ENCODE results near the gene TSNAXIP1. TPM values are rescaled to one million over a fixed set of nuclear protein-coding genes. Genes with fewer than 3 reads are reported as not detected.
"Not testable (repeated sequence)": the region's sequence is repeated elsewhere in the genome, so short reads cannot be mapped to it uniquely, and the experiment has no call there.

Gene TSNAXIP1
- total RNA-seq, 2 donors from 2014 or later = 0.24 to 1.1 TPM

DNA sequence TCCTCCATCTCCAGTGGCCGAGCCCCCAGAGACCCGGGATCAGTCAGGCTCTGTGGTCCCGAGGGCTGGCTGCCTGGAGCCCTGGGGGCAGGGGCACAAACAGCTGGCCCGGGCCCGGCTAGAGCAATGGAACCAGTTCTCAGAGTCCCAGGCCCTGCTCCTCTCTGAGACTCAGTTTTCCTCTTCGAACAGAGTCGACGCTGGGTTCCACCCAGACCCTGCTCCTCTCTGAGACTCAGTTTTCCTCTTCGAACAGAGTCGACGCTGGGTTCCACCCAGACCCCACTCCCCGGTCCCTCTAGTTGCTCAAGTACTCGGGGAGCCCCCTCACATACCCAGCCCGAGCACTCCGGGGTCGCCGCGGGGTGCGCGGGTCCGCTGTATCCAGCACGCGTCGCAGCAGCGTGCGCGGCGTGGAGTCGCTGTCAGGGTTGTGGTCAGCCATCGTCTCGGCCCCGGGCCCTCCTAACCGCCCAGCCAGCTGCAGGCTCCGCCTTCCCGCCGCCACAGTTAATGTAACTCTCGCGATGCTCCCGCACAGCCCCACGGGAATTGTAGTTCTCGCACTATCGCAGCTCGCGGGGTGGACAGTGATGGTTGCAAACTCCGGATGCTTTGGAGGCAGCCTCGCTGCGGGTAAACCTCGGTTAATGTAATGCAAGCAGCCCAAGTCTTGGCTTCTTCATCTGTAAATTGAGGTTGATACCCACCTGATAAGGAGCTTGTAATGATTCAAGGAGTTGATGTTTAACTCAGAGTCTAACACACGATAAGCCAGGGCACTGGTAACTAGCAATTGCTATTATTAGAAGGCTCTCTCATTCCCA, 26.9 kb downstream of the TSNAXIP1 start:
- Mint-ChIP-seq H3K36me3 (no peaks in the 10 kb centered on the region), H3K27me3 (no peaks in the 10 kb centered on the region), H3K4me1 (ENCODE audit: low read depth in 2 of 2) (peaks cover 0 to 12% of the 10 kb centered on the region in 2 donors), H3K27ac (peak overlapping the region; percentile 64 to 85), H3K4me3 (peak overlapping the region; percentile 88), H3K9me3 (no peaks in the 10 kb centered on the region)
- DNase-seq (ENCODE audit: low spot score) (peak; percentile 95), ATAC-seq (peak; percentile 99 to 100)

- Mint-ChIP-seq H3K9me3 (no peaks in the 10 kb centered on the region), H3K27ac (peak overlapping the region; percentile 64 to 85), H3K4me1 (ENCODE audit: low read depth in 2 of 2) (peaks cover 0 to 12% of the 10 kb centered on the region in 2 donors), H3K4me3 (peak overlapping the region; percentile 88), H3K36me3 (no peaks in the 10 kb centered on the region), H3K27me3 (no peaks in the 10 kb centered on the region)
- DNase-seq (ENCODE audit: low spot score) (no peak), ATAC-seq (no peak)
Observed at GRCh38 chr16:67834242-67834614, 27.5 kb downstream of the TSNAXIP1 start.

GRCh38 chr16:67837190-67837589, 30.5 kb downstream of the TSNAXIP1 start:
- H3K27ac Mint-ChIP-seq; ATAC-seq; DNase-seq (ENCODE audit: low spot score); H3K27me3 Mint-ChIP-seq; H3K9me3 Mint-ChIP-seq; H3K4me3 Mint-ChIP-seq; H3K36me3 Mint-ChIP-seq: not testable (repeated sequence)
- peaks cover 6 to 18% of the 10 kb centered on the region in 2 donors for H3K4me1 Mint-ChIP-seq (ENCODE audit: low read depth in 2 of 2)

GRCh38 chr16:67837811-67838210, 31.1 kb downstream of the TSNAXIP1 start:
- H3K27ac Mint-ChIP-seq = no peak overlapping the region
- DNase-seq (ENCODE audit: low spot score) = no peak
- no peak for ATAC-seq
- H3K9me3 Mint-ChIP-seq = no peaks in the 10 kb centered on the region
- H3K36me3 Mint-ChIP-seq = no peaks in the 10 kb centered on the region
- H3K27me3 Mint-ChIP-seq = no peaks in the 10 kb centered on the region
- peaks cover 6 to 15% of the 10 kb centered on the region in 2 donors for H3K4me1 Mint-ChIP-seq (ENCODE audit: low read depth in 2 of 2)
- H3K4me3 Mint-ChIP-seq = no peak overlapping the region

DNA sequence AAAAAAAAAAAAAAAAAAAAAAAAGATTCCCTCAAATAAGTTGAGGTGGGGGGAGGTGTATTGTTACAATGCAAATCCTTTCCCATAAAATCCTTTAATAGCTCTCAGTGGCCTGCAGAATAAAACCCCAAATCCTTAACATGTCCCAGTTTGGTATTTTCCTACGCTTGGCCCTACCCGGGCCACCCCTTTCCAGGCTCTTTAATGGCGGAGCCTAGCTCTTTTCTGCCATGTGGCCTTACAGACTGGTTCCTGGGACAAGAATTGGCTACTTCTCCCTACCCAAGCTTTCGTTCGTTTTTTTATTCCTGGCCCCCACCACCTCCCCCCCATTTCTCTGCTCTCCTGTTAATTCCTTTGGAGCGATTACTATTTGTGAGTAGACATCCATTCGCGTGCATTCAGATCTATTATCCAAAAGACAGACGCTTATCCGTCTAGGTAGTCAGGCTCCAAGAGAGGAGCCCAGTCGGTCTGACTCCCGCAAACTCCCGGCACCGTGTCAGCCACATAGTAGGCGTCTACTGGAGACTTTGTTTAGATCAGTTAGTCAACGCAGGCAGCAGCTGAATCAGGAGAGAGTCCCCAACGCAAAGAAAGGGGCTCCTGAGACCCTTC, 34.6 kb downstream of the TSNAXIP1 start:
- ATAC-seq = no peak
- Mint-ChIP-seq H3K36me3 (no peaks in the 10 kb centered on the region), H3K4me1 (ENCODE audit: low read depth in 2 of 2) (peaks cover 27 to 31% of the 10 kb centered on the region in 2 donors), H3K27me3 (no peaks in the 10 kb centered on the region), H3K9me3 (no peaks in the 10 kb centered on the region), H3K27ac (peak overlapping the region; percentile 86 to 90), H3K4me3 (peak overlapping the region; percentile 92)
- no peak for DNase-seq (ENCODE audit: low spot score)

GRCh38 chr16:67841816-67842508, 35.3 kb downstream of the TSNAXIP1 start, which contains the start of gene THAP11:
Gene THAP11, plus strand, starts transcription at chr16:67842320. Its CDS starts 235 bp downstream, at chr16:67842555.
- Mint-ChIP-seq H3K4me1 (ENCODE audit: low read depth in 2 of 2) (peaks cover 27 to 31% of the 10 kb centered on the region in 2 donors), H3K4me3 (peak within 1 kb of the TSS; percentile 92), H3K36me3 (no peaks in the 10 kb centered on the region), H3K27me3 (no peaks in the 10 kb centered on the region), H3K9me3 (no peaks in the 10 kb centered on the region), H3K27ac (peak within 1 kb of the TSS; percentile 86 to 90)
- peak; percentile 74 to 82 for ATAC-seq
- DNase-seq (ENCODE audit: low spot score) = peak; percentile 93

- H3K4me3 Mint-ChIP-seq = peak overlapping the region; percentile 92
- H3K9me3 Mint-ChIP-seq = no peaks in the 10 kb centered on the region
- H3K27ac Mint-ChIP-seq = peak overlapping the region; percentile 86 to 90
- peak; percentile 29 to 34 for ATAC-seq
- H3K27me3 Mint-ChIP-seq = no peaks in the 10 kb centered on the region
- H3K36me3 Mint-ChIP-seq = no peaks in the 10 kb centered on the region
- peaks cover 27 to 31% of the 10 kb centered on the region in 2 donors for H3K4me1 Mint-ChIP-seq (ENCODE audit: low read depth in 2 of 2)
- DNase-seq (ENCODE audit: low spot score) = peak; percentile 69
Observed at GRCh38 chr16:67842509-67843342, 36.0 kb downstream of the TSNAXIP1 start.

DNA sequence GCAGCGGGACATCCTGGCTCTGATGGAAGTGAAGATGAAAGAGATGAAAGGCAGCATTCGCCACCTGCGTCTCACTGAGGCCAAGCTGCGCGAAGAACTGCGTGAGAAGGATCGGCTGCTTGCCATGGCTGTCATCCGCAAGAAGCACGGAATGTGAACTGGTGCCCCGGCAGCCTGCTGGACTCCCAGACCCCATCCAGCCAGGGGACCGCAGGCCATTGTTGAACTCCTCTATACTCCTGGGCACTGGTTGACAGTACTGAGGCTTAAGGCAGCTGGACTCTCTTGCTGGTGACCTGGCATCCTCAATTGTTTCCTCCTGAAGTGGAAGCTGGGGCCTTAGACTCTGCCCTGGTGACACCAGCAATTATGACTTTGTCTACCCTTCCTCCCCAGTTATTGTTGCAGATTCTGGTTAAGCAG, 36.7 kb downstream of the TSNAXIP1 start:
- ATAC-seq = no peak
- H3K4me3 Mint-ChIP-seq = peak overlapping the region; percentile 92

GRCh38 chr16:67844497-67844896, 37.8 kb downstream of the TSNAXIP1 start:
- Mint-ChIP-seq H3K4me1 (ENCODE audit: low read depth in 2 of 2) (peaks cover 30 to 36% of the 10 kb centered on the region in 2 donors), H3K27ac (no peak overlapping the region), H3K9me3 (no peaks in the 10 kb centered on the region), H3K4me3 (no peak overlapping the region), H3K27me3 (no peaks in the 10 kb centered on the region), H3K36me3 (no peaks in the 10 kb centered on the region)
- no peak for ATAC-seq
- DNase-seq (ENCODE audit: low spot score) = no peak

More for the DNA sequence above, 36.7 kb downstream of the TSNAXIP1 start:
- no peak for DNase-seq (ENCODE audit: low spot score)
- Mint-ChIP-seq H3K36me3 (no peaks in the 10 kb centered on the region), H3K9me3 (no peaks in the 10 kb centered on the region), H3K4me1 (ENCODE audit: low read depth in 2 of 2) (peaks cover 27 to 31% of the 10 kb centered on the region in 2 donors), H3K27me3 (no peaks in the 10 kb centered on the region), H3K27ac (peak overlapping the region; percentile 86 to 90)

DNA sequence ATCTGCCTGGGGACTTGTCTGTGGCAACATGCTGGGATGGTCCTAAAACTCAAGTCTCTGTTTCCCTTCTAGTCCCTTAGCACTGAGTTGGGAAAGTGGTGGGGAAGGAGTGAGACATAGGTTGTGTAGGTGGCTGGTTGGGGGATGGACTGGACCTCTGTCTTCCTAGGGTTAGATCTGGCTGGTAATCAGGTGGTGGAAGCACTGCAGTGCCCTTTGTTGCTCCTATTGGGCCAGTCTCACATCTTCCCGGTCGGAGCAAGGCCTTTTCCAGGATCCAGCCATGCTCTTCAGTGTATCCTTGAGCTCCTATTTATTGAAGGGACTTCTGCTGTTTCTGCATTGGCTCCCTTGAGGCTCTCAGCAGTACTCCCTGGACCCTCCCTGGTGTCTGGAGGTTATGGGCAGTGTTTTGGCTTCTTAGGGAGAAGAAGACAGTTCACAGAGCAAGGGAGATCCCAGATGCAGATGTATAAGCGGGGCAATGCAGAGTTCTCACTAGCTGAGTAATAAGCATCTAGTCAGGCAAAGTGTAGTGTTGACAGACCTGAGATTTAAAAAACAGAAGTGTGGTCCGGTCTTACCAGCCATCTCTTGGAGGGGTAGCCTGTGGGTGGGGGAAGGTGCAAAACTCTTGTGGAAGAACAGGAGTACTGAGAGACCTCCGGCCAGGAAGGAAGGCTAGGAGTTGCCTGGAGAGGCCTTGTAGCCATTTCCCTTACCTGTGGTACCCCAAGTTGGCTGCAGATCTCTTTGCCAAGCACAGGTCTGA, 38.8 kb downstream of the TSNAXIP1 start:
- Mint-ChIP-seq H3K27ac (peak overlapping the region; percentile 95 to 97), H3K4me3 (peak overlapping the region; percentile 95), H3K36me3 (no peaks in the 10 kb centered on the region), H3K27me3 (no peaks in the 10 kb centered on the region), H3K9me3 (no peaks in the 10 kb centered on the region), H3K4me1 (ENCODE audit: low read depth in 2 of 2) (peaks cover 30 to 36% of the 10 kb centered on the region in 2 donors)
- ATAC-seq (no peak), DNase-seq (ENCODE audit: low spot score) (no peak)

DNA sequence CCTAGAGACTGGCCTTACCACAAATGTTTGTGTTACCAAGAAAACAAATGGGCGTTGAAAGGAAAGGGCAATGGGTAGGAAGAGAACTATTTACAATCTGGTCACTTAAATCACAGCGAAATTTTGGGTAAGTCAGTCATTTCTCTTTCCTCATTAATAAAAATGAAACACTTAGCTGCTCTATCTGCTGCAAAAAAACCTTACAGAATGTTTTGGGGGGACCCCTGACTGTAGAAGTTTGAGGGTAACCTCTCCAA, 39.3 kb downstream of the TSNAXIP1 start:
- DNase-seq (ENCODE audit: low spot score) (no peak), ATAC-seq (no peak)
- Mint-ChIP-seq H3K9me3 (no peaks in the 10 kb centered on the region), H3K27ac (peak overlapping the region; percentile 95 to 97), H3K36me3 (no peaks in the 10 kb centered on the region), H3K4me1 (ENCODE audit: low read depth in 2 of 2) (peaks cover 30 to 36% of the 10 kb centered on the region in 2 donors), H3K4me3 (peak overlapping the region; percentile 95), H3K27me3 (no peaks in the 10 kb centered on the region)

DNA sequence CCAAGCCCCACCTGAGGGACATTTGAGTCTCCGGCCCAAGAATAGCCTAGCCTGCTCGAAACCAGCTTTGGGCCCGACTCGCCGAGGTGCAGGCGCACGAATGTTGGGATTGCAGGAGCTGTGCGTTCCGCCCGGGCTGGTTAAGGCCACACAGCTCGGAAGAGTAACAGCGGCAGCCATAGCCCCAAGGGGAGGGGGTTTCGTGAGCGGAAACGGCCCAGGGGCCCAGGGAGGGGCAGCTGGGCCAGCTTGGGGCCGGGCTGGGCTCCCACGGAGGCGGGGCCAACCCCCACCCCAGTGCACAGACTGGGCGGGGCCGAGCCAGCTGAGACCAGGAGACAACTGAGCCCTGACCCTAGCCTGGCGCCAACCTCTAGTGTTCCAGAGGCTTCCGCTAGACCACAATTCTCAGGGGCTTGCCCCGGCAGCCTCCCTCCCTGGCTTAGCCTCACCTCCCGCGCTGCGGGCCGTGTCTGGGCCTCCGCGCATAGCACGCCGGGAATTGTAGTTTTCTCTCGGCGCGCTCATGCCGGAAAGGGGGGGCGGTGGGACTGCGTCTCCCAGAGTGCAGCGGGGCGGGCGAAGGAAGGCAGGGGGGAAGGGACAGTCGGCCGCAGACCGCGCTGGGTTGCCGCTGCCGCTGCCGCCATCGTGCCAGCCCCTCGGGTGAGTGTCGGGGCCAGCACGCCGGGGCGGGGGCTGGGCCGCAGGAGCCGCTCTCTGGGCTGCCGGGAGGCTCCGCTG, 39.8 kb downstream of the TSNAXIP1 start, which contains the start of gene NUTF2:
Gene NUTF2, plus strand, starts transcription at position 614 of the 744 bp plus-strand sequence. CDS start 18,198 bp downstream, outside the sequence.
- H3K27me3 Mint-ChIP-seq = no peaks in the 10 kb centered on the region
- peak; percentile 96 for DNase-seq (ENCODE audit: low spot score)
- H3K4me3 Mint-ChIP-seq = peak within 1 kb of the TSS; percentile 95
- H3K9me3 Mint-ChIP-seq = no peaks in the 10 kb centered on the region
- no peaks in the 10 kb centered on the region for H3K36me3 Mint-ChIP-seq
- peak within 1 kb of the TSS; percentile 95 to 97 for H3K27ac Mint-ChIP-seq
- peaks cover 28 to 33% of the 10 kb centered on the region in 2 donors for H3K4me1 Mint-ChIP-seq (ENCODE audit: low read depth in 2 of 2)
- ATAC-seq = peak; percentile 85 to 88

All from natural killer cell treated with Interleukin-12 subunit alpha and Interleukin-12 subunit beta and Interleukin-15 and Interleukin-18, amount 100 ng/mL, for 72 hours (primary cell).